ENCODE results near the gene CBS. TPM values are rescaled to one million over a fixed set of nuclear protein-coding genes. Genes with fewer than 3 reads are reported as not detected.
"Not testable (repeated sequence)": the region's sequence is repeated elsewhere in the genome, so short reads cannot be mapped to it uniquely, and the experiment has no call there.

Gene CBS
- 10 to 100 TPM; 31.4 to 31.7 TPM for total RNA-seq

- H3K36me3 Mint-ChIP-seq (ENCODE audit: low read depth); H3K27me3 Mint-ChIP-seq; H3K27ac Mint-ChIP-seq; CTCF ChIA-PET; POLR2A ChIA-PET; H3K9me3 Mint-ChIP-seq; H3K4me1 Mint-ChIP-seq; H3K4me3 Mint-ChIP-seq; DNase-seq: not testable (repeated sequence)
Measured at GRCh38 chr21:43075170-43076022, at the start of gene CBS. Gene CBS, minus strand, starts transcription at chr21:43075835. Its CDS starts 3,642 bp downstream, at chr21:43072193.

DNA sequence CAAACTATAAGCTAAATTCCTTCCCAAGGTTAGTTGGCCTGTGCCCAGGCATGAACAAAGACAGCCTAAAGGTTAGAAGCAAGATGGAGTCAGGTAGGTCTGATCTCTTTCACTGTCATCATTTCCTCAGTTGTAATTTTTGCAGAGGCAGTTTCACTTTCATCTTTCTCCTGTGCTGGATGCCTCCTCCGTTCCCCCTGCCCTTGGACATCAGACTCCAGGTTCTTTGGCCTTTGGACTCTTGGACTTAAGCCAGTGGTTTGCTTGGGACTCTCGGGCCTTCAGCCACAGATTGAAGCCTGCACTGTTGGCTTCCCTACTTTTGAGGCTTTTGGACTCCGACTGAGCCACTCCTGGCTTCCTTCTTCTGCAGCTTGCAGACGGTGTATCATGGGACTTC lies 40.3 kb upstream of the CBS start:
- POLR2A ChIA-PET: not testable (repeated sequence)

DNA sequence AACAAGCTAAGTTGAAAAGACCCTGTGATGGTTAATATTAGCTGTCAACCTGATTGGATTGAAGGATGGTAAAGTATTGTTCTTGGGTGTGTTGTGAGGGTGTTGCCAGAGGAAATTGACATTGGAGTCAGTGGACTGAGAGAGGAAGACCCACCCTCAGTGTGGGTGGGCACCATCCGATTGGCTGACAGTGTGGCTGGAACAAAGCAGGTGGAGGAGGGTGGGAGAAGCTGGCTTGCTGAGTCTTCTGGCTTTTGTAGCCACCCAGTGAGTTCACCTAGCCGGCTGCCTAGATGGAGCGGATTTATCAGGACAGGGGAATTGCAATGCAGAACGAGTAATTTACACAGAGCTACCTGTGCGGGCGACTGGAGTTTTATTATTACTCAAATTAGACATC lies 38.8 kb upstream of the CBS start:
- DNase-seq; H3K9me3 Mint-ChIP-seq; H3K27me3 Mint-ChIP-seq; H3K36me3 Mint-ChIP-seq (ENCODE audit: low read depth); H3K4me1 Mint-ChIP-seq; H3K4me3 Mint-ChIP-seq; H3K27ac Mint-ChIP-seq; POLR2A ChIA-PET; CTCF ChIA-PET: not testable (repeated sequence)

More for the DNA sequence above, 40.3 kb upstream of the CBS start:
- H3K27ac Mint-ChIP-seq; H3K9me3 Mint-ChIP-seq; DNase-seq; CTCF ChIA-PET; H3K36me3 Mint-ChIP-seq (ENCODE audit: low read depth); H3K4me1 Mint-ChIP-seq; H3K27me3 Mint-ChIP-seq; H3K4me3 Mint-ChIP-seq: not testable (repeated sequence)

DNA sequence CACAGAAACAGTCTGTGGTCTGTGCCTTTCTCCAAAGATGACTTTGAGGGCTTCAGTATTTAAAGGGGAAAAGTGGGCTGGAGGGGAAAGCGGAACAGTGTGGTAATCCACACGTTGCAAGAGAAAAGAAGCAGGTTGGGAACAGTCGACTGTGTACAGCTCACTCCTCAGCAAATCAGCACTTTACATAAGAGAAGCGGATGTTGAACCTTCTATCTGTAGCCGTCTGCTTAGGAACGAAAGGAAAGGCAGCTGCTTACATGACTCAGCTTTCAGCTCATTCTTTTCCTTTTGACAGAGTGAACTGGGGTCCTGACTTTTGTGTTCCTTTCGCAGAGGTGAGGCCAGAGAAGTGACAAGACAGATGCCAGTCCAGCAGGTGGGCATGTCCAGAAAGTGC lies 33.4 kb upstream of the CBS start:
- H3K4me3 Mint-ChIP-seq; H3K36me3 Mint-ChIP-seq (ENCODE audit: low read depth); CTCF ChIA-PET; DNase-seq; POLR2A ChIA-PET; H3K4me1 Mint-ChIP-seq; H3K9me3 Mint-ChIP-seq; H3K27ac Mint-ChIP-seq; H3K27me3 Mint-ChIP-seq: not testable (repeated sequence)

DNA sequence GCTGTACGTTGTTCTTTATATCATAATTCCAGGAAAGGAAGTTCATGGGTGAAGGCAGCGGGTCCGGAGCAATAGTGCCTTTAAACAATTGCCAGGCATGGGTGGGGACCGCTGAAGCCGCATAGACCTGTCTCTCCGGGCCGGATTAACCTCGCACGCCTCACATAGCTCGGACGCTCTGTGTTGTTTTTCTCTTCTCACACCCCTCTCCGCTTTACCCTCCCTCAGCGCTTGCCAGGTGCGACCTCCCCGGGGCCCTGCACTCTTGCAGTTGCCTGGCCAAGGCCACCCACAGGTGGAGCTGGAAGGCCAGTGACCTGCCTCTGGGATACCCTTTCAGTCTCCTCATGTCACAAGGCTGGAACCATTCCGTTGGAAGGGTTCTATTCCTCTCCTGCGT lies 32.5 kb upstream of the CBS start:
- H3K4me3 Mint-ChIP-seq; CTCF ChIA-PET; POLR2A ChIA-PET; DNase-seq; H3K9me3 Mint-ChIP-seq; H3K36me3 Mint-ChIP-seq (ENCODE audit: low read depth); H3K27me3 Mint-ChIP-seq; H3K4me1 Mint-ChIP-seq; H3K27ac Mint-ChIP-seq: not testable (repeated sequence)

DNA sequence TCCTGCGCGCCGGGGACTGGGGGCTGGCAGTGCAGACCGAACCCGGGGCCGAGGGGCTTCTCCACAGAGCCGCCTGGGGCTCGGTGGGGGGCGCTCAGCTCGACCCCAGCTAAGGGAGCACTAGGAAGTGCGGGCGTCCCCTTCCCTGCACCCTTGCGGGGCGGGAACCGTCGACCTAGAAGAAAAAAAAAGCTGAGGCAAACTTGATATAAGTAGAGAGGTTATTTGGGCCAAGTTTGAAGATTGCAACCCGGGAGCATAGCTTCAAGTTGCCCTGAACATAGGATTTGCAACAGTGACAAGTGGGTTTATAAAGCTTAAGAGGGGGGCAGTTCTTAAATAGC lies 32.1 kb upstream of the CBS start:
- H3K4me1 Mint-ChIP-seq; POLR2A ChIA-PET; DNase-seq; H3K9me3 Mint-ChIP-seq; CTCF ChIA-PET; H3K27me3 Mint-ChIP-seq; H3K36me3 Mint-ChIP-seq (ENCODE audit: low read depth); H3K27ac Mint-ChIP-seq; H3K4me3 Mint-ChIP-seq: not testable (repeated sequence)

DNA sequence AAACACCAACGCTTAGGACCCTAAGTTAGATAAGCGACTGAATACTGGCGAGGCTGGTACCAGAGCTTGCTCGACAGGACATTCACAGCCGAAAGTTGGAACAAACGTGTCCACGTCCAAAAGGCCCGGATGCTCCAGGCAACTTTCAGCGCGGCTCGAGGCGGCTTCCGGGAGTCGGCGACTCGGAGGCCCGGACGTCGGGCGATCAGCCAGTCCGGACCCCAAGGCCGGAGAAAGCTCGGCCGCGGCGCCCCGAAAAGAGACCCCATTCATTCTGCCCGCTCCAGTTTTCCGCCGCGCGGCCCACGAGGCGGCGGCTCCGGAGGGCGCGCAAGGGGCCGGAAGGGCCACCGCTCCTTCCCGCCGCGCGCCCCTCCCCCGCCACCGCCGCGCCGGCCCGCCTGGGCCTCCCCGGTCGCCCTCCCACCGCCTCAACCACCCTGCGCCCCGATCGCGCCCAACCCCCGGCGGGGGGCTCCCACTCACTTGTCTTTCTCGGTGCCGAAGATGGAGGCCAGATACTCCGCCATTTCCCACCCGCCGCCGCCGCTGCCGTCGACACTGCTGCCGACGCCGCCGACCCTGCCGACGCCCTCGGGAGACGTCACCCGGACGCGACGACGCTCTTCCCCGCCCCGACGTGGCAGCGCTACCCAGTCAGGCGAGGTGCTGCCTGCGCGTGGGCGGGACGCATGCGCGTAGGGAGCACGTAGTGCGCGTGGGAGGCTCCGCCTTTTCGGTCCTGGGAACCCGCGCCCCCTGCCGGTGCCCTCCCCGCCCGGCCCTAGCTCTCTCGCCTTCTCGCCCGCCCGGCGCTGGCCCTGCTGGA lies 31.5 kb upstream of the CBS start, which contains the start of gene U2AF1:
TSS of gene U2AF1 (minus strand) at position 606 of the 829 bp plus-strand sequence. CDS start at position 530, 76 bp downstream.
- H3K36me3 Mint-ChIP-seq (ENCODE audit: low read depth); H3K4me3 Mint-ChIP-seq; H3K4me1 Mint-ChIP-seq; DNase-seq; CTCF ChIA-PET; H3K27me3 Mint-ChIP-seq; H3K27ac Mint-ChIP-seq; H3K9me3 Mint-ChIP-seq; POLR2A ChIA-PET: not testable (repeated sequence)

- H3K27me3 Mint-ChIP-seq; POLR2A ChIA-PET; H3K4me1 Mint-ChIP-seq; H3K36me3 Mint-ChIP-seq (ENCODE audit: low read depth); H3K27ac Mint-ChIP-seq; CTCF ChIA-PET; DNase-seq; H3K9me3 Mint-ChIP-seq; H3K4me3 Mint-ChIP-seq: not testable (repeated sequence)
Measured at GRCh38 chr21:43104642-43105041, 29.0 kb upstream of the CBS start.

- H3K27me3 Mint-ChIP-seq; H3K4me1 Mint-ChIP-seq; H3K36me3 Mint-ChIP-seq (ENCODE audit: low read depth); H3K4me3 Mint-ChIP-seq; H3K9me3 Mint-ChIP-seq; CTCF ChIA-PET; POLR2A ChIA-PET; DNase-seq; H3K27ac Mint-ChIP-seq: not testable (repeated sequence)
Measured at GRCh38 chr21:43102281-43102680, 26.6 kb upstream of the CBS start.

DNA sequence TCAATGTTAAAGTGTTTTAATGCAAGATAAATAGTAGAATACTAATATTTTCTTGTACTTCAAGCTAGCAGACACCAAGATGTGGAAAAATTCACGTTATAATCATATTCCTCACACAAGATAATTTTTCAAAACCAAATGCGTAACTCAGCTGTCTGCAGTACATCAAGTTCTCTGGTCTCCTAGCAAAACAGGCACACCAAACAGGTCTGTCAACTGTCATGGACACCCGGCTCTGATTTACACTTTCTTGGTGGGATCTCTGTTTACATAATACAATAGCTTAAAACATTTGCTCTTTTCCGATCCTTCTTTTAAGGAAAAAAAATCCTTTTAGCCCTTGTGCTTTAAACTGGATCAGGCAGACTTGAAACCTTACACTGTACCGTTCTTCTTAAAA lies 26.0 kb upstream of the CBS start:
- POLR2A ChIA-PET, H3K27me3 Mint-ChIP-seq, H3K9me3 Mint-ChIP-seq: not testable (repeated sequence)

DNA sequence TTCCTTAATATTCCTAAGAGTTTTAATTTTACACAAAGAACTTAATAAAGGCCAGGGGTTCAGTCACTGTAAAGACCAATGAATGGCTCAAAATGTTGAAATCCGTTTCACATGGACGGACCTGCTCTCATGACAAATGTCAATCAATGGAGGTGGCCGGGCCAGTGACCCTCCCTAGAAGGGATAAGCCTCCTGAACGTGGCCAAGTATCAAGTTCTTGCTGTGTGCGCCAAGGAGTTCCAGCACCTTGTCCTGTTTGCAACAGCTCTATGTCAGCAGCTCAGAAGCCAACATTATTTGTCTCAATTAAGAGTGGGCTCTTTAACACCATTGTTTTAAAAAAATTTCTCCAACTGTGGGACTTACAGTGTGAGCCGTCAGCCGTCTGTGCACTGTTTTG lies 25.4 kb upstream of the CBS start:
- H3K9me3 Mint-ChIP-seq; H3K36me3 Mint-ChIP-seq (ENCODE audit: low read depth); CTCF ChIA-PET; H3K27me3 Mint-ChIP-seq; POLR2A ChIA-PET; H3K4me3 Mint-ChIP-seq; H3K27ac Mint-ChIP-seq; DNase-seq; H3K4me1 Mint-ChIP-seq: not testable (repeated sequence)

More for the DNA sequence above, 26.0 kb upstream of the CBS start:
- CTCF ChIA-PET; H3K36me3 Mint-ChIP-seq (ENCODE audit: low read depth); H3K27ac Mint-ChIP-seq; DNase-seq; H3K4me1 Mint-ChIP-seq; H3K4me3 Mint-ChIP-seq: not testable (repeated sequence)

GRCh38 chr21:43091979-43092614 lies 16.5 kb upstream of the CBS start:
- CTCF ChIA-PET; H3K4me3 Mint-ChIP-seq; H3K27me3 Mint-ChIP-seq; H3K27ac Mint-ChIP-seq; H3K36me3 Mint-ChIP-seq (ENCODE audit: low read depth); H3K4me1 Mint-ChIP-seq; DNase-seq; H3K9me3 Mint-ChIP-seq; POLR2A ChIA-PET: not testable (repeated sequence)

DNA sequence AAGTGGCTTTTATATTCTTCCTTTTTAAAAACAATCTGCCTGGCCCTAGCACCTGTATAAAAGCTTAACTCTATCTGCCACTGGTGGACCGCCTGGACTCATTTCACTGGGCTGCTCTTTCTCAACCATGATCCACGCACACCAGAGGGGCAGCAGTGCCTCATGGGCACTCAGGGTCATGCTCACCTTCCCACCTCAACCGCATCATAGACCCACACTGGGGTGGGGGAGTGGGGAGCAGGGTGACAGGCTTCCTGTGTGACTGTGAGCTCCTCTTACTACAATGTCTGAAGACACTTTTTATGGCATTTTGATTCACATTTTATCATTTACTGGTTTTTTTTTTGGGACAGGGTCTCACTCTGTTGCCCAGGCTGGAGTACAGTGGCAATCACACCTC lies 15.3 kb upstream of the CBS start:
- CTCF ChIA-PET; H3K36me3 Mint-ChIP-seq (ENCODE audit: low read depth); H3K9me3 Mint-ChIP-seq; POLR2A ChIA-PET; H3K27me3 Mint-ChIP-seq; H3K4me1 Mint-ChIP-seq; H3K4me3 Mint-ChIP-seq; H3K27ac Mint-ChIP-seq; DNase-seq: not testable (repeated sequence)
